ENCODE measurements around the gene CHD9NB. TPM values are rescaled to one million over a fixed set of nuclear protein-coding genes. Genes with fewer than 3 reads are reported as not detected.
"Not testable (repeated sequence)": the region's sequence is repeated elsewhere in the genome, so short reads cannot be mapped to it uniquely, and the experiment has no call there.

CHD9NB gene
- polyA plus RNA-seq, 2 donors, result 3.4 to 9.4 TPM

- H3K4me3 ChIP-seq (ENCODE audit: low read depth in 1 of 2, low read length in 2 of 2); H3K27me3 ChIP-seq (ENCODE audit: control insufficient read depth in 1 of 2, insufficient read depth in 2 of 2, low read length in 2 of 2); H3K9me3 ChIP-seq (ENCODE audit: control insufficient read depth in 2 of 2, insufficient read depth in 1 of 2, low read depth in 1 of 2, low read length in 1 of 2); H3K36me3 ChIP-seq (ENCODE audit: control insufficient read depth in 2 of 2, insufficient read depth in 2 of 2, low read length in 1 of 2); H3K4me1 ChIP-seq (ENCODE audit: control insufficient read depth in 2 of 2, insufficient read depth in 2 of 2, low read length in 1 of 2); H3K27ac ChIP-seq (ENCODE audit: low read depth in 2 of 2, low read length in 1 of 2): not testable (repeated sequence)
- 87 to 96% methylated on average over 3 to 4 of the region's 4 CpGs for WGBS, 2 donors
These were observed 1.4 kb downstream of the CHD9NB start for GRCh38 chr16:53051255-53051654.

DNA sequence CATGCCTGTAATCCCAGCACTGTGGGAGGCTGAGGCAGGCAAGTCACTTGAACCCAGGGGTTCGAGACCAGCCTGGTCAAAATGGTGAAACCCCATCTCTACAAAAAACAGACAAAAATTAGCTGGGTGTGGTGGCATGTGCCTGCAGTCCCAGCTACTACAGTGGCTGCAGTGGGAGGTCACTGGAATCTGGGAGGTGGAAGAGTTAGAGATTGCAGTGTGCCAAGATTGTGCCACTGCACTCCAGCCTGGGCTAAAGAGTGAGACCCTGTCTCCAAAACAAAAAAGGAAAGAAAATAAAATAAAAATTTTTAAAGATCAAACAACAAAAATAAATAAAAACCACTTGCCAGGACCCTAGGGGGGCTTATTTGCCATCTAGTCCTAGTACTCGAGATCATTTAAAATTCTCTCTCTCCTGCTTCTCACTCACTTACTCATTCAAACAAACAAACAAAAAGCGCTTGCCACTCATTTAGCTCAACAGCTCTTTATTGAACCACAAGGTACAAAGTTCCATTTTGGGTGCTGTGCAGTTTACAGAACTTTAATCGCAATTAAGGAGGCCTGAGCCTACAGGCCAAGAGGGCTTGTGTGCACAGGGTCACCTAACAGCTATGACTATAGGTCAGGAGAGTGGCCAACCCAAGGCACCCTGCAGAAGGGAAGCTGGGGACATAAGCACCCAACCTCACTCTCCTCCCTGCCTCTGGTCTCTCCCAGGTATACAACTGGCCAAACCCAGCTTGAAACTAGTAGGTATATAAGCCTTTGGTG lies 4.4 kb downstream of the CHD9NB start:
- 80 to 89% methylated on average over 4 of the region's 4 CpGs for WGBS, 2 donors
- Histone ChIP-seq H3K36me3 (ENCODE audit: control insufficient read depth in 2 of 2, insufficient read depth in 2 of 2, low read length in 1 of 2) (no peaks in the 10 kb centered on the region), H3K4me3 (ENCODE audit: low read depth in 1 of 2, low read length in 2 of 2) (no peak overlapping the region), H3K4me1 (ENCODE audit: control insufficient read depth in 2 of 2, insufficient read depth in 2 of 2, low read length in 1 of 2) (peaks cover 0 to 4% of the 10 kb centered on the region in 2 donors), H3K27me3 (ENCODE audit: control insufficient read depth in 1 of 2, insufficient read depth in 2 of 2, low read length in 2 of 2) (no peaks in the 10 kb centered on the region), H3K9me3 (ENCODE audit: control insufficient read depth in 2 of 2, insufficient read depth in 1 of 2, low read depth in 1 of 2, low read length in 1 of 2) (no peaks in the 10 kb centered on the region), H3K27ac (ENCODE audit: low read depth in 2 of 2, low read length in 1 of 2) (no peak overlapping the region)

DNA sequence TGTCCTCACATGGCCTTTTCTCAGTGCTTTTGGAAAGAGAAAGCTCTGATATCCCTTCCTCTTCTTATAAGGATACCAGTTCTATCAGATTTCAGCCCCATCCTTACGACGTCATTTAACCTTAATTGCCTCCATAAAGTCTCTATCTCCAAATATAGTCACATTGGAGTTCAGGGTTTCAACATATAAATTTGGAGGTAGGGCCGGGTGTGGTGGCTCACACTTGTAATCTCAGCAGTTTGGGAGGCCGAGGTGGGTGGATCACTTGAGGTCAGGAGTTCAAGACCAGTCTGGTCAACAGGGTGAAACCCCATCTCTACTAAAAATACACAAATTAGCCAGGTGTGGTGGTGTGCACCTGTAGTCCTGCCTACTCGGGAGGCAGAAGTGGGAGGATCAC lies 5.2 kb downstream of the CHD9NB start:
- peak overlapping the region in 1 of 2 donors; percentile 27 for H3K27ac ChIP-seq (ENCODE audit: low read depth in 2 of 2, low read length in 1 of 2)
- not testable (repeated sequence) for H3K4me1 ChIP-seq (ENCODE audit: control insufficient read depth in 2 of 2, insufficient read depth in 2 of 2, low read length in 1 of 2); H3K9me3 ChIP-seq (ENCODE audit: control insufficient read depth in 2 of 2, insufficient read depth in 1 of 2, low read depth in 1 of 2, low read length in 1 of 2); H3K4me3 ChIP-seq (ENCODE audit: low read depth in 1 of 2, low read length in 2 of 2); H3K36me3 ChIP-seq (ENCODE audit: control insufficient read depth in 2 of 2, insufficient read depth in 2 of 2, low read length in 1 of 2); H3K27me3 ChIP-seq (ENCODE audit: control insufficient read depth in 1 of 2, insufficient read depth in 2 of 2, low read length in 2 of 2)
- 86 to 91% methylated on average over 5 of the region's 5 CpGs for WGBS, 2 donors

GRCh38 chr16:53045341-53046220 lies 7.1 kb downstream of the CHD9NB start:
- Histone ChIP-seq H3K27me3 (ENCODE audit: control insufficient read depth in 1 of 2, insufficient read depth in 2 of 2, low read length in 2 of 2) (no peaks in the 10 kb centered on the region), H3K27ac (ENCODE audit: low read depth in 2 of 2, low read length in 1 of 2) (peak overlapping the region; percentile 88 to 93), H3K4me3 (ENCODE audit: low read depth in 1 of 2, low read length in 2 of 2) (no peak overlapping the region), H3K4me1 (ENCODE audit: control insufficient read depth in 2 of 2, insufficient read depth in 2 of 2, low read length in 1 of 2) (peaks cover 0 to 7% of the 10 kb centered on the region in 2 donors), H3K36me3 (ENCODE audit: control insufficient read depth in 2 of 2, insufficient read depth in 2 of 2, low read length in 1 of 2) (no peaks in the 10 kb centered on the region), H3K9me3 (ENCODE audit: control insufficient read depth in 2 of 2, insufficient read depth in 1 of 2, low read depth in 1 of 2, low read length in 1 of 2) (no peaks in the 10 kb centered on the region)
- 48 to 61% methylated on average over 6 of the region's 6 CpGs for WGBS, 2 donors

- Histone ChIP-seq H3K9me3 (ENCODE audit: control insufficient read depth in 2 of 2, insufficient read depth in 1 of 2, low read depth in 1 of 2, low read length in 1 of 2) (no peaks in the 10 kb centered on the region), H3K4me1 (ENCODE audit: control insufficient read depth in 2 of 2, insufficient read depth in 2 of 2, low read length in 1 of 2) (peaks cover 0 to 7% of the 10 kb centered on the region in 2 donors), H3K36me3 (ENCODE audit: control insufficient read depth in 2 of 2, insufficient read depth in 2 of 2, low read length in 1 of 2) (no peaks in the 10 kb centered on the region), H3K4me3 (ENCODE audit: low read depth in 1 of 2, low read length in 2 of 2) (peak overlapping the region; percentile 40 to 47), H3K27me3 (ENCODE audit: control insufficient read depth in 1 of 2, insufficient read depth in 2 of 2, low read length in 2 of 2) (no peaks in the 10 kb centered on the region), H3K27ac (ENCODE audit: low read depth in 2 of 2, low read length in 1 of 2) (peak overlapping the region; percentile 93 to 95)
- 20 to 26% methylated on average over 11 of the region's 11 CpGs for WGBS, 2 donors
These were observed 8.6 kb downstream of the CHD9NB start for GRCh38 chr16:53043986-53044601.

GRCh38 chr16:53043428-53043831 lies 9.3 kb downstream of the CHD9NB start:
- 22 to 33% methylated on average over 5 of the region's 5 CpGs for WGBS, 2 donors

GRCh38 chr16:53042235-53042701 lies 10.4 kb downstream of the CHD9NB start:
- Histone ChIP-seq H3K36me3 (ENCODE audit: control insufficient read depth in 2 of 2, insufficient read depth in 2 of 2, low read length in 1 of 2) (no peaks in the 10 kb centered on the region), H3K9me3 (ENCODE audit: control insufficient read depth in 2 of 2, insufficient read depth in 1 of 2, low read depth in 1 of 2, low read length in 1 of 2) (no peaks in the 10 kb centered on the region), H3K4me1 (ENCODE audit: control insufficient read depth in 2 of 2, insufficient read depth in 2 of 2, low read length in 1 of 2) (peaks cover 0 to 7% of the 10 kb centered on the region in 2 donors), H3K4me3 (ENCODE audit: low read depth in 1 of 2, low read length in 2 of 2) (peak overlapping the region; percentile 21 to 40), H3K27ac (ENCODE audit: low read depth in 2 of 2, low read length in 1 of 2) (peak overlapping the region; percentile 93 to 94), H3K27me3 (ENCODE audit: control insufficient read depth in 1 of 2, insufficient read depth in 2 of 2, low read length in 2 of 2) (no peaks in the 10 kb centered on the region)
- WGBS, 2 donors, result 27 to 52% methylated on average over 5 of the region's 5 CpGs

More at GRCh38 chr16:53043428-53043831, 9.3 kb downstream of the CHD9NB start:
- Histone ChIP-seq H3K9me3 (ENCODE audit: control insufficient read depth in 2 of 2, insufficient read depth in 1 of 2, low read depth in 1 of 2, low read length in 1 of 2) (no peaks in the 10 kb centered on the region), H3K27ac (ENCODE audit: low read depth in 2 of 2, low read length in 1 of 2) (peak overlapping the region; percentile 93 to 95), H3K27me3 (ENCODE audit: control insufficient read depth in 1 of 2, insufficient read depth in 2 of 2, low read length in 2 of 2) (no peaks in the 10 kb centered on the region), H3K4me3 (ENCODE audit: low read depth in 1 of 2, low read length in 2 of 2) (peak overlapping the region; percentile 40 to 47), H3K36me3 (ENCODE audit: control insufficient read depth in 2 of 2, insufficient read depth in 2 of 2, low read length in 1 of 2) (no peaks in the 10 kb centered on the region), H3K4me1 (ENCODE audit: control insufficient read depth in 2 of 2, insufficient read depth in 2 of 2, low read length in 1 of 2) (peaks cover 0 to 7% of the 10 kb centered on the region in 2 donors)

- peak overlapping the region; percentile 93 to 94 for H3K27ac ChIP-seq (ENCODE audit: low read depth in 2 of 2, low read length in 1 of 2)
- H3K9me3 ChIP-seq (ENCODE audit: control insufficient read depth in 2 of 2, insufficient read depth in 1 of 2, low read depth in 1 of 2, low read length in 1 of 2), result no peaks in the 10 kb centered on the region
- no peaks in the 10 kb centered on the region for H3K27me3 ChIP-seq (ENCODE audit: control insufficient read depth in 1 of 2, insufficient read depth in 2 of 2, low read length in 2 of 2)
- 26 to 30% methylated on average over 4 of the region's 4 CpGs for WGBS, 2 donors
- H3K36me3 ChIP-seq (ENCODE audit: control insufficient read depth in 2 of 2, insufficient read depth in 2 of 2, low read length in 1 of 2), result no peaks in the 10 kb centered on the region
- peak overlapping the region in 1 of 2 donors; percentile 21 for H3K4me3 ChIP-seq (ENCODE audit: low read depth in 1 of 2, low read length in 2 of 2)
- peaks cover 0 to 7% of the 10 kb centered on the region in 2 donors for H3K4me1 ChIP-seq (ENCODE audit: control insufficient read depth in 2 of 2, insufficient read depth in 2 of 2, low read length in 1 of 2)
These were observed 11.2 kb downstream of the CHD9NB start for GRCh38 chr16:53041320-53042051.

DNA sequence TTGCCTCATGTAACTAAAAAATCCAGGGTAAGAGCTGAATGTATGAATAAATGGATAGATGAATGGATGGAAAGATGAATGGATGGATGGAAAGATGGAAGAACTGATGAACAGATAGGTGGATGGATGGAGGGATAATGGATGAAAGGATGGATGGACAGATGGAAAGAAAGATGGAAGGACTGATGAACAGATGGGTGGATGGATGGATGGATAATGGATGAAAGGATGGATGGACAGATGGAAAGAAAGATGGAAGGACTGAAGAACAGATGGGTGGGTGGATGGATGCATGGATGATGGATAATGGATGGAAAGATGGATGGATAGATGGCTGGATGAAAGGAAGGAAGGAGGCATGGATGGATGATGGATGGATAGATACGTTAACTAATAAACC lies 11.9 kb downstream of the CHD9NB start:
- peak overlapping the region; percentile 80 to 91 for H3K27ac ChIP-seq (ENCODE audit: low read depth in 2 of 2, low read length in 1 of 2)
- peaks cover 0 to 10% of the 10 kb centered on the region in 2 donors for H3K4me1 ChIP-seq (ENCODE audit: control insufficient read depth in 2 of 2, insufficient read depth in 2 of 2, low read length in 1 of 2)
- H3K36me3 ChIP-seq (ENCODE audit: control insufficient read depth in 2 of 2, insufficient read depth in 2 of 2, low read length in 1 of 2), result no peaks in the 10 kb centered on the region
- WGBS, 2 donors, result 88% methylated on average over 1 of the region's 1 CpG
- no peak overlapping the region for H3K4me3 ChIP-seq (ENCODE audit: low read depth in 1 of 2, low read length in 2 of 2)
- H3K27me3 ChIP-seq (ENCODE audit: control insufficient read depth in 1 of 2, insufficient read depth in 2 of 2, low read length in 2 of 2), result no peaks in the 10 kb centered on the region
- H3K9me3 ChIP-seq (ENCODE audit: control insufficient read depth in 2 of 2, insufficient read depth in 1 of 2, low read depth in 1 of 2, low read length in 1 of 2), result no peaks in the 10 kb centered on the region

Data from esophagus (tissue), 2 donors.